DOHH2 (cell line): ENCODE results near the gene BAIAP2.
"Not testable (repeated sequence)": the region's sequence is repeated elsewhere in the genome, so short reads cannot be mapped to it uniquely, and the experiment has no call there.

Experiments used
- H3F3A ChIP-seq: fragments of 200-600 bp; sonication (generic), shearing (Covaris generic); 2 replicates; pipeline ENCODE4 v1.6.0; 2016; ENCODE audit warnings: antibody characterized with exemption, mild to moderate bottlenecking; ENCODE audit not compliant: control insufficient read depth, insufficient read depth
- H3K27ac ChIP-seq: fragments of 200-600 bp; sonication (generic); 2 replicates; pipeline ENCODE4 v1.5.1; 2014; ENCODE audit warnings: low read depth, mild to moderate bottlenecking, low read length, moderate library complexity
- H3K27me3 ChIP-seq: fragments of 200-600 bp; sonication (generic); 2 replicates; pipeline ENCODE4 v1.6.1; 2014; ENCODE audit warnings: mild to moderate bottlenecking, low read length, mixed read lengths; ENCODE audit not compliant: control insufficient read depth
- H3K36me3 ChIP-seq: fragments of 200-600 bp; sonication (generic); 2 replicates; pipeline ENCODE4 v1.6.1; 2014; ENCODE audit warnings: mild to moderate bottlenecking, low read length, moderate library complexity, mixed read lengths; ENCODE audit not compliant: control insufficient read depth
- H3K4me1 ChIP-seq: fragments of 200-600 bp; sonication (generic); 2 replicates; pipeline ENCODE4 v1.6.1; 2014; ENCODE audit warnings: mild to moderate bottlenecking, low read length, mixed read lengths; ENCODE audit not compliant: control insufficient read depth
- H3K4me2 ChIP-seq: fragments of 200-600 bp; sonication (generic); 2 replicates; pipeline ENCODE4 v1.6.0; 2014; ENCODE audit warnings: mild to moderate bottlenecking, low read length, moderate library complexity
- H3K4me3 ChIP-seq: fragments of 200-600 bp; sonication (generic); 2 replicates; pipeline ENCODE4 v1.5.1; 2014; ENCODE audit warnings: mild to moderate bottlenecking, low read length, mixed read lengths
- H3K79me2 ChIP-seq: fragments of 200-600 bp; sonication (generic); 2 replicates; pipeline ENCODE4 v1.6.1; 2014; ENCODE audit warnings: mild to moderate bottlenecking, low read length, mixed read lengths; ENCODE audit not compliant: control insufficient read depth
- H3K9me2 ChIP-seq: fragments of 200-600 bp; sonication (generic); replicated peaks from 2 replicates; pipeline ENCODE4 v1.6.1; 2014; ENCODE audit warnings: mild to moderate bottlenecking, low read length, mixed read lengths; ENCODE audit not compliant: control insufficient read depth
- H3K9me3 ChIP-seq: fragments of 200-600 bp; sonication (generic); 2 replicates; pipeline ENCODE4 v1.6.1; 2014; ENCODE audit warnings: antibody characterized with exemption, low read length, mixed read lengths; ENCODE audit not compliant: control insufficient read depth, insufficient read depth
- H4K20me1 ChIP-seq: fragments of 200-600 bp; sonication (generic); 2 replicates; pipeline ENCODE4 v1.6.0; 2014; ENCODE audit warnings: low read depth, mild to moderate bottlenecking, antibody characterized with exemption, low read length, moderate library complexity; ENCODE audit not compliant: control insufficient read depth, insufficient read depth
- CTCF ChIP-seq: fragments of 200-600 bp; sonication (generic); IDR thresholded peaks from one replicate; pipeline ENCODE4 v1.5.1; 2014; ENCODE audit warnings: antibody characterized with exemption, mild to moderate bottlenecking, low read depth, low read length; ENCODE audit not compliant: poor library complexity, severe bottlenecking
- EZH2phosphoT487 ChIP-seq: fragments of 200-600 bp; sonication (generic); IDR thresholded peaks from 2 replicates; pipeline ENCODE4 v1.6.1; 2017; ENCODE audit warnings: borderline replicate concordance, mild to moderate bottlenecking, antibody characterized with exemption, low read length, moderate library complexity, mixed read lengths

BAIAP2 gene

DNA sequence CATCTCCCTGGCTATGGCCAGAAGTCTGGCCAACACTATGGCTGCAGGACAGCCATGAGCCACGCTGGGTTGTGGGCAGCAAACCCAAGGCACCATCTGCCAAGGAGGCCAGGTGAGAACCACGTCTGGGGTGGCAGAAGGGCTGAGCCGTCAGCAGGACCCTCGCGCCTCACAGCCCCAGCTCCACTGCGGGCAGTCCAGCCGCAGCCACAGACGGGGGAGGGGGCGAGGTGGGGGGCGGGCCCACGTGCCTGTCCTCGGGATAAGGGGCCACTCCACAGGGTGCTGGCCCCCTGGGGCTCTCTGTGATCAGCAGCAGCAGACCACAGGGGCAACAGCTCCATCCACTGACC, 6.5 kb upstream of the BAIAP2 start:
- TF ChIP-seq CTCF, result no peak
- no peak for TF ChIP-seq EZH2phosphoT487
- Histone ChIP-seq H4K20me1 (no peaks in the 10 kb centered on the region), H3K36me3 (no peaks in the 10 kb centered on the region), H3K27me3 (peaks cover 9% of the 10 kb centered on the region), H3K4me1 (no peaks in the 10 kb centered on the region), H3K9me2 (no peaks in the 10 kb centered on the region), H3F3A (no peaks in the 10 kb centered on the region), H3K4me2 (no peak overlapping the region), H3K27ac (no peak overlapping the region), H3K4me3 (no peak overlapping the region), H3K79me2 (no peaks in the 10 kb centered on the region), H3K9me3 (no peaks in the 10 kb centered on the region)

DNA sequence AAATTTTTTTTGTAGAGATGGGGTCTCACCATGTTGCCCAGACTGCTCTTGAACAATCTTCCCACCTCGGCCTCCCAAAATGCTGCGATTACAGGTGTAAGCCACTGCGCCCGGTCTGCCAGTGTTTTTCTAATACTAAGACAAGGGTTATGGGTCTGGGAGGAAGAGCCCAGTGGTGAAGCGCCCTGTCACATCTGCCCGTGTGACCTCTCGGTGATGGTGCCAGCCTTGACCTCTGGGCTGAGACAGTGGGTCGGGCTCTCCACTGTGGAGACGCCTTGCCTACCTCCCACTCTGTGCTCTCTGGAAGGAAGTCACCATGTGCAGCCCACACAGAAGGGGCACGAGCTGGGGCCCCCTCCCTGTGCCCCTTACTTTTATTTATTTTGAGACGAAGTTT, 5.1 kb upstream of the BAIAP2 start:
- TF ChIP-seq CTCF (no peak), EZH2phosphoT487 (no peak)
- Histone ChIP-seq H3K9me2 (no peaks in the 10 kb centered on the region), H3K36me3 (no peaks in the 10 kb centered on the region), H3K4me2 (no peak overlapping the region), H3F3A (no peaks in the 10 kb centered on the region), H3K4me1 (peaks cover 4% of the 10 kb centered on the region), H4K20me1 (no peaks in the 10 kb centered on the region), H3K27ac (no peak overlapping the region), H3K4me3 (no peak overlapping the region), H3K9me3 (no peaks in the 10 kb centered on the region), H3K79me2 (no peaks in the 10 kb centered on the region), H3K27me3 (peaks cover 18% of the 10 kb centered on the region)

DNA sequence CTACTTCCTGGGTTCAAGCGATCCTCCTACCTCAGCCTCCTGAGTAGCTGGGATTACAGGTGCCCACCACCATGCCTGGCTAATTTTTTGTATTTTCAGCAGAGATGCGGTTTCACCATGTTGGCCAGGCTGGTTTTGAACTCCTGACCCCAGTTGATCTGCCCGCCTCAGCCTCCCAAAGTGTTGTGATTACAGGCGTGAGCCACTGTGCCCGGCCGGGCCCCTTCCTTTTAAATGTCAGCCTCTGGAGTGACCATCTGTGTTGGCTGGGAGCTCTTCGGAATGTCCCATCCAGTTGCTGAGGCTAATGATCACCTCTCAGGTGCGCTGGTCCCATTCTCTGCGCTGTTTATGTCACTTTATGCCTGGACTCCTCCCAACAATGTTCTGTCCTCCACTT, 4.6 kb upstream of the BAIAP2 start:
- H4K20me1 ChIP-seq, H3F3A ChIP-seq, H3K9me3 ChIP-seq, H3K4me1 ChIP-seq, H3K4me2 ChIP-seq, H3K4me3 ChIP-seq, H3K36me3 ChIP-seq, H3K9me2 ChIP-seq, H3K79me2 ChIP-seq, H3K27ac ChIP-seq: not testable (repeated sequence)
- peaks cover 18% of the 10 kb centered on the region for H3K27me3 ChIP-seq

DNA sequence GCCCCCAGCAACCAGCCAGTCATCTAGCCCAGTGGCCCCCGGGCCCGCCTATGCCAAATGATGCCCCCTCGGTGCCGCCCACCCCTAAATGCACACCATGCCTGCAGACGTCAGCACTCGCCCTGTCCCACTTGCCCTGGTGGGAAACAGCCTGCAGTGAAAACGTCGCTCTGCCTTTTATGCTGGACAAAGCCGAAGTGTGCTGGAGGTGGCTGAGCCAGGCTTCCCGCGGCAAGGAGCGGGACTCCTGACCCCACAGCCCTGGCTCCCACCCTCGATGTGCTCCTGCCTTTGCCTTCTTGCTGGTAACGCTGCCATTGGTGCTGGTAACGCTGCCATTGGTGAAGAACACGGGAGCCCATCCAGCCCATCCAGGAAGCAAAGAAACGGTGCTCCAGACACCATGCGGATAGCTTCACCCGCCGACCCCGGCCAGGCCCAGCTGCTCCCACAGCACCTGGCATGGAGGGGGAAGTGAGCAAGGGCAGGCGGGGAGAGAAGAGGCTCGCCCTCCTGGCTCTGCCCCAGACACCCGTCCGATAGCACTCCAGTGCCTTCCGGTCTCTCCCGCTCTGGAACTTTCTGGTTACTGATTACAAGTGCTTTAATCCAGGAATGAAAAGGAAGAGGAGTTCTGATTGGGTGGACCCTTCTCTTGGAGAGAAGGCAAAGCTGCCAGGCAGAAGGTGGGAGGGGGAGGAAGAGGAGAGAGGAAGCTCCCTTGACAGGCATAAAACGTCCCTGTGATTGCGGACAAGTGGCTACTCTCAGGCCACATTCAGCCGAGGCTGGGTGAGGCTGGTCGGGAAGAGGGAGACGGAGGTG, 4.0 kb upstream of the BAIAP2 start:
- H3K9me3 ChIP-seq, result no peaks in the 10 kb centered on the region
- no peak overlapping the region for H3K4me2 ChIP-seq
- H3K27ac ChIP-seq, result no peak overlapping the region
- TF ChIP-seq EZH2phosphoT487 (no peak), CTCF (no peak)
- H3K27me3 ChIP-seq, result peaks cover 21% of the 10 kb centered on the region
- no peaks in the 10 kb centered on the region for H4K20me1 ChIP-seq
- H3K79me2 ChIP-seq, result no peaks in the 10 kb centered on the region
- no peaks in the 10 kb centered on the region for H3F3A ChIP-seq
- H3K4me1 ChIP-seq, result peaks cover 4% of the 10 kb centered on the region
- H3K36me3 ChIP-seq, result no peaks in the 10 kb centered on the region
- no peaks in the 10 kb centered on the region for H3K9me2 ChIP-seq
- no peak overlapping the region for H3K4me3 ChIP-seq
